A673 (cell line): Measurements from ENCODE around the gene CHPT1.

ENCODE experiments used
- EZH2 ChIP-seq: fragments of 200-600 bp; sonication (generic); IDR thresholded peaks from 2 replicates; pipeline ENCODE4 v1.6.1; 2017; ENCODE audit warnings: borderline replicate concordance, low read depth, mild to moderate bottlenecking, mixed read lengths, antibody characterized with exemption, low read length; ENCODE audit not compliant: poor library complexity, severe bottlenecking
- TF ChIP-seq, protein P1 (sequence below): fragments of 300-800, 200-600 bp; sonication (generic); conservative IDR thresholded peaks from 2 replicates; pipeline ENCODE4 v1.5.1; 2017; ENCODE audit warnings: low read depth, mild to moderate bottlenecking, antibody characterized with exemption, low read length, moderate library complexity, mixed read lengths

DNA sequence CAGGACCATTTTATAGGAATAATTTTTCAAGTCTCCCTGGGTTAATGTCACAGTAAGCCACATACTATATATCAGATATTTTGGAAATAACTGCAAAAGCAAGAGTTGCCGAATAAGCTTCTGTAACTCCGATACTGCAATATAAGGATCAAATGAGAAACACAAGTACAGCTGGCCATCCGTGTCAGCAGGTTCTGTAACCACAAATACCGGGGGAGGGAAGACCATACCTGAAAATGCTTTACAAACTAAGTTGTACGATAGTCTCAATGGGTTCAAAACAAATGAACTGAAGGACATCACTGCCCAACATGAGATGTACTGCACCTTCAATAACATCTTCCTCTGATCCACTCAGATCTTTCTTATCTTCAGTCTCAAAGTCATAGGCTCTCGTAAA, 40.0 kb downstream of the CHPT1 start:
- no peak for TF ChIP-seq EZH2
- TF ChIP-seq, protein P1, sequence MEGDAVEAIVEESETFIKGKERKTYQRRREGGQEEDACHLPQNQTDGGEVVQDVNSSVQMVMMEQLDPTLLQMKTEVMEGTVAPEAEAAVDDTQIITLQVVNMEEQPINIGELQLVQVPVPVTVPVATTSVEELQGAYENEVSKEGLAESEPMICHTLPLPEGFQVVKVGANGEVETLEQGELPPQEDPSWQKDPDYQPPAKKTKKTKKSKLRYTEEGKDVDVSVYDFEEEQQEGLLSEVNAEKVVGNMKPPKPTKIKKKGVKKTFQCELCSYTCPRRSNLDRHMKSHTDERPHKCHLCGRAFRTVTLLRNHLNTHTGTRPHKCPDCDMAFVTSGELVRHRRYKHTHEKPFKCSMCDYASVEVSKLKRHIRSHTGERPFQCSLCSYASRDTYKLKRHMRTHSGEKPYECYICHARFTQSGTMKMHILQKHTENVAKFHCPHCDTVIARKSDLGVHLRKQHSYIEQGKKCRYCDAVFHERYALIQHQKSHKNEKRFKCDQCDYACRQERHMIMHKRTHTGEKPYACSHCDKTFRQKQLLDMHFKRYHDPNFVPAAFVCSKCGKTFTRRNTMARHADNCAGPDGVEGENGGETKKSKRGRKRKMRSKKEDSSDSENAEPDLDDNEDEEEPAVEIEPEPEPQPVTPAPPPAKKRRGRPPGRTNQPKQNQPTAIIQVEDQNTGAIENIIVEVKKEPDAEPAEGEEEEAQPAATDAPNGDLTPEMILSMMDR, result no peak
